ENCODE measurements around the gene CA5A.
"Not testable (repeated sequence)": the region's sequence is repeated elsewhere in the genome, so short reads cannot be mapped to it uniquely, and the experiment has no call there.

DNA sequence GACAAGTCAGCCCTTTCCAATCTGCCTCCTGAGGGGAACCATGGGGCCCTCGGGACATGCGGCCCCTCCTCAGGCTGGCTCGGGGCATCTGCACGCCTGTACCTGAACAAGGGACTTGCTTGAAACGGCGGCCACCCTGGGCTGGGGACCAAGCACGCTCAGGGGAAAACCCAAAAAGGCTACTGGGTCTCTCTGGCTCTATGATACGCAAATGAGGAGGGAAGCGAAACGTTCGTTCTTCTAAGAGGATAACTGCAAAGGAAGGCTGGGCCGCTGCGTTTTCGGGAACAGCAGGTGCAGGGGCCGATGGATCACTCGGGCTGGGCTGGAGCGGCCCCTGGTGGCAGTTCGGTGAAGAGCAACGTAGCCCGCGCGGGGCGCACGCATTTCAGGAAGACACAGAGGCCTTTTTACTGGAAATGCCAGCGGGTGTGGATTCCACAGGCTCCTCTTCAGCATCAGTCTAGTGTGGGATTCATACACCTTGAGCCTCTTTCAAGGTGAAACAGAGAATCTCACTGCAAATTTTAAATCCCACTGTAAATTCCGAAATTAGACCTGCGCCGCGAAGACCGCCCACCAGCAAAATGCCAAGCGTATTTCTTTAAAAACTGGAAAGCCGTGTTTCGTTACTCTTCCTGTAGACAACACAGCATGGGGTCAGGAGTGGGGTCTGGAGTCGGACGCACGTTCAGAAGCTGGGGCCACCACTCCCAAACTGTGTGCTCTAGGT, 27.0 kb downstream of the CA5A start:
- TF ChIP-seq EZH2 (IDR thresholded peaks at IDR 0.05; ENCODE audit: insufficient read depth, low read length) = not testable (repeated sequence)
- TF ChIP-seq, protein P1, sequence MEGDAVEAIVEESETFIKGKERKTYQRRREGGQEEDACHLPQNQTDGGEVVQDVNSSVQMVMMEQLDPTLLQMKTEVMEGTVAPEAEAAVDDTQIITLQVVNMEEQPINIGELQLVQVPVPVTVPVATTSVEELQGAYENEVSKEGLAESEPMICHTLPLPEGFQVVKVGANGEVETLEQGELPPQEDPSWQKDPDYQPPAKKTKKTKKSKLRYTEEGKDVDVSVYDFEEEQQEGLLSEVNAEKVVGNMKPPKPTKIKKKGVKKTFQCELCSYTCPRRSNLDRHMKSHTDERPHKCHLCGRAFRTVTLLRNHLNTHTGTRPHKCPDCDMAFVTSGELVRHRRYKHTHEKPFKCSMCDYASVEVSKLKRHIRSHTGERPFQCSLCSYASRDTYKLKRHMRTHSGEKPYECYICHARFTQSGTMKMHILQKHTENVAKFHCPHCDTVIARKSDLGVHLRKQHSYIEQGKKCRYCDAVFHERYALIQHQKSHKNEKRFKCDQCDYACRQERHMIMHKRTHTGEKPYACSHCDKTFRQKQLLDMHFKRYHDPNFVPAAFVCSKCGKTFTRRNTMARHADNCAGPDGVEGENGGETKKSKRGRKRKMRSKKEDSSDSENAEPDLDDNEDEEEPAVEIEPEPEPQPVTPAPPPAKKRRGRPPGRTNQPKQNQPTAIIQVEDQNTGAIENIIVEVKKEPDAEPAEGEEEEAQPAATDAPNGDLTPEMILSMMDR (IDR thresholded peaks at IDR 0.05; ENCODE audit: insufficient read depth, low read depth, low read length) = peak; percentile 64
